KMS-11 (cell line): ENCODE measurements around the gene IL21R.
"Not testable (repeated sequence)": the region's sequence is repeated elsewhere in the genome, so short reads cannot be mapped to it uniquely, and the experiment has no call there.

Experiments used
- H2AFZ ChIP-seq: fragments of 200-600 bp; sonication (generic); 2 replicates; pipeline ENCODE4 v1.6.1; 2016; ENCODE audit warnings: antibody characterized with exemption, mixed run types, low read depth
- H3K27ac ChIP-seq: fragments of 200-600 bp; sonication (generic); 2 replicates; pipeline ENCODE4 v1.6.1; 2016; ENCODE audit warnings: mild to moderate bottlenecking, mixed run types
- H3K27me3 ChIP-seq: fragments of 200-600 bp; sonication (generic); 2 replicates; pipeline ENCODE4 v1.6.1; 2017; ENCODE audit warnings: mild to moderate bottlenecking, low read depth, mixed run types, moderate library complexity; ENCODE audit not compliant: insufficient read depth
- H3K36me3 ChIP-seq: fragments of 200-600 bp; sonication (generic); 2 replicates; pipeline ENCODE4 v1.6.1; 2017; ENCODE audit warnings: mild to moderate bottlenecking, mixed run types; ENCODE audit not compliant: insufficient read depth
- H3K4me1 ChIP-seq: fragments of 200-600 bp; sonication (generic); 2 replicates; pipeline ENCODE4 v1.6.1; 2016; ENCODE audit warnings: mild to moderate bottlenecking, low read depth, mixed run types; ENCODE audit not compliant: poor library complexity, severe bottlenecking
- H3K4me2 ChIP-seq: fragments of 200-600 bp; sonication (generic); 2 replicates; pipeline ENCODE4 v1.7.0; 2016; ENCODE audit warnings: mild to moderate bottlenecking, mixed run types
- H3K4me3 ChIP-seq: fragments of 200-600 bp; sonication (generic); IDR thresholded peaks from 2 replicates; pipeline ENCODE4 v1.6.1; 2017; ENCODE audit warnings: low read depth, low read length, mixed read lengths; ENCODE audit not compliant: insufficient read depth
- H3K79me2 ChIP-seq: fragments of 200-600 bp; sonication (generic); 2 replicates; pipeline ENCODE4 v1.6.1; 2016; ENCODE audit warnings: low read depth, mixed run types; ENCODE audit not compliant: insufficient read depth
- H3K9ac ChIP-seq: fragments of 200-600 bp; sonication (generic); 2 replicates; pipeline ENCODE4 v1.6.1; 2016; ENCODE audit warnings: mild to moderate bottlenecking, mixed run types
- H4K20me1 ChIP-seq: fragments of 200-600 bp; sonication (generic); 2 replicates; pipeline ENCODE4 v1.6.1; 2016; ENCODE audit warnings: mild to moderate bottlenecking, mixed run types; ENCODE audit not compliant: insufficient read depth
- TF ChIP-seq, protein P1 (sequence below): fragments of 200-600 bp; sonication (generic); conservative IDR thresholded peaks from 2 replicates; pipeline ENCODE4 v1.6.1; 2017; ENCODE audit warnings: low read depth, mild to moderate bottlenecking, antibody characterized with exemption, low read length, moderate library complexity, mixed read lengths

The IL21R gene

DNA sequence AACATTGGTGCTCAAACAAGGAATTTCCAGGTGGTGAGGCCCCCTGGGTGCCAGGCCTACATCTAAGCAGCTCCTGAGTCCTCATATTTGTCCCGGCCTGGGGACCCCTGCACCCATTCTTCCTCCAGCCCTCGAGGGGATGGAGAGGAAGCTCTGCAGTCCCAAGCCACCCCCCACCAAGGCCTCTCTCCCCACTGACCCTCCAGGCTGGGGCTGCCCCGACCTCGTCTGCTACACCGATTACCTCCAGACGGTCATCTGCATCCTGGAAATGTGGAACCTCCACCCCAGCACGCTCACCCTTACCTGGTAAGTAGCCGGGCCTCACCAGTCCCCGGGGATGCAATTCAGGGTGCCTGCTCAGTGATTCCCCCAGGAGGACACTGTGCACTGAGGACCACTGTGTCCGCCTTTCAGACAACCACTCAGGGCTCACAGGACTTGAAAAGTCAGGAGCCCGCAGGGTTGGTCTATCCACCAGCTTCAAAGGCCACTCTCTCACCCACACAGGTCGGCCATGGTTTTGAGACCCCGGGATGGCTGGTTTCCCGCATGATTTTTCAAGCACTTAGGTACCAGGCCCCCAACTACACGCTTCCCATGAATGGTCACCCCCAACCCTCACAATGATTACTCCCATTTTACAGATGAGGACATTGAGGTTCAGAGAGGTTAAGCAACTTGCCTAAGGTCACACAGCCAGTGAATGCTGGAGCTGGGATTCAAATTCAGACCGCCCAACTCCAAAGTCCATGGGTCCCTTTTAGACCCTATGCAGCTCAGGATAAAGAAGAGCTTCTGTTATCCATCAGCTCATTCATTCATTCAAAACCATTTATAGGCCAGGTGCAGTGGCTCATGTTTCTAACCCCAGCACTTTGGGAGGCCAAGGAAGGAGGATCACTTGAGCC lies 32.4 kb downstream of the IL21R start:
- TF ChIP-seq, protein P1, sequence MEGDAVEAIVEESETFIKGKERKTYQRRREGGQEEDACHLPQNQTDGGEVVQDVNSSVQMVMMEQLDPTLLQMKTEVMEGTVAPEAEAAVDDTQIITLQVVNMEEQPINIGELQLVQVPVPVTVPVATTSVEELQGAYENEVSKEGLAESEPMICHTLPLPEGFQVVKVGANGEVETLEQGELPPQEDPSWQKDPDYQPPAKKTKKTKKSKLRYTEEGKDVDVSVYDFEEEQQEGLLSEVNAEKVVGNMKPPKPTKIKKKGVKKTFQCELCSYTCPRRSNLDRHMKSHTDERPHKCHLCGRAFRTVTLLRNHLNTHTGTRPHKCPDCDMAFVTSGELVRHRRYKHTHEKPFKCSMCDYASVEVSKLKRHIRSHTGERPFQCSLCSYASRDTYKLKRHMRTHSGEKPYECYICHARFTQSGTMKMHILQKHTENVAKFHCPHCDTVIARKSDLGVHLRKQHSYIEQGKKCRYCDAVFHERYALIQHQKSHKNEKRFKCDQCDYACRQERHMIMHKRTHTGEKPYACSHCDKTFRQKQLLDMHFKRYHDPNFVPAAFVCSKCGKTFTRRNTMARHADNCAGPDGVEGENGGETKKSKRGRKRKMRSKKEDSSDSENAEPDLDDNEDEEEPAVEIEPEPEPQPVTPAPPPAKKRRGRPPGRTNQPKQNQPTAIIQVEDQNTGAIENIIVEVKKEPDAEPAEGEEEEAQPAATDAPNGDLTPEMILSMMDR: no peak
- no peaks in the 10 kb centered on the region for H3K27me3 ChIP-seq
- peaks cover 7% of the 10 kb centered on the region for H3K4me1 ChIP-seq
- H3K36me3 ChIP-seq: no peaks in the 10 kb centered on the region; the same call in 1 of the 2 replicates
- no peak overlapping the region for H3K4me2 ChIP-seq
- no peak overlapping the region for H3K9ac ChIP-seq
- H3K27ac ChIP-seq: no peak overlapping the region
- H3K4me3 ChIP-seq: no peak overlapping the region
- no peaks in the 10 kb centered on the region for H3K79me2 ChIP-seq
- no peak overlapping the region for H2AFZ ChIP-seq
- H4K20me1 ChIP-seq: no peaks in the 10 kb centered on the region

DNA sequence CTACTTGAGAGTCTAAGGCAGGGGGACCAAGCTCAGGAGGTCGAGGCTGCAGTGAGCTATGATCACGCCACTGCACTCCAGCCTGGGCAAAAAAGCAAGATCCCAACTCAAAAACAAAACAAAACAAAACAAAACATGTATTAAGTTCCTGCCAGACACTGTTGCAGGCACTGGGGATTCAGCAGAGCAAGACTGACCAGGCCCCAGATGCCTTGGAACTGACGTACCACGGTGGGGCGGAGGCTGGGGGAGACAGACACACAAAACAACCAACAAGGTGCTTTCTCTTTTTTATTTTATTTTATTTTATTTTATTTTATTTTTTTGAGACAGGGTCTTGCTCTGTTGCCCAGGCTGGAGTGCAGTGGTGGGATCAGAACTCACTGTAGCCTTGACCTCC lies 33.2 kb downstream of the IL21R start:
- not testable (repeated sequence) for H3K9ac ChIP-seq, H3K36me3 ChIP-seq, H3K27ac ChIP-seq, H3K27me3 ChIP-seq, H3K4me3 ChIP-seq, H3K4me1 ChIP-seq, H4K20me1 ChIP-seq, H3K4me2 ChIP-seq, H2AFZ ChIP-seq, H3K79me2 ChIP-seq

DNA sequence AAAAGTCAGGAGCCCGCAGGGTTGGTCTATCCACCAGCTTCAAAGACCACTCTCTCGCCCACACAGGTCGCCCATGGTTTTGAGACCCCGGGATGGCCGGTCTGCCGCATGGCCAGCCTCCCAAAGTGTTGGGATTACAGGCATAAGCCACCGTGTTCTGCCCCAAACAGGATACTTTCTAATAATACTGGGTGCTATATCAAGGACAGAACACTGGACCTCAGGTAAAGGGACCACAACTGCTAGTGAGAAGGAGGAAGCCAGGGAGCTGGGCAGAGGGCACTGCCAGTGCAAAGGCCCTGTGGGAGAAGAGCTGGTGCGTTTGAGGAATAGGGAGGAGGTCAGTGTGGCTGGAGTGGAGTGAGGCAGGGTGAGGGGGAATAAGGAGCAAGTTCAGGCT lies 34.1 kb downstream of the IL21R start:
- H2AFZ ChIP-seq: no peak overlapping the region
- H3K9ac ChIP-seq: no peak overlapping the region
- H3K27me3 ChIP-seq: no peaks in the 10 kb centered on the region
- H3K4me1 ChIP-seq: no peaks in the 10 kb centered on the region
- H3K27ac ChIP-seq: no peak overlapping the region
- no peak overlapping the region for H3K4me2 ChIP-seq
- H3K79me2 ChIP-seq: no peaks in the 10 kb centered on the region
- no peaks in the 10 kb centered on the region; the same call in 1 of the 2 replicates for H3K36me3 ChIP-seq
- no peak overlapping the region for H3K4me3 ChIP-seq
- TF ChIP-seq, protein P1: no peak
- no peaks in the 10 kb centered on the region for H4K20me1 ChIP-seq

DNA sequence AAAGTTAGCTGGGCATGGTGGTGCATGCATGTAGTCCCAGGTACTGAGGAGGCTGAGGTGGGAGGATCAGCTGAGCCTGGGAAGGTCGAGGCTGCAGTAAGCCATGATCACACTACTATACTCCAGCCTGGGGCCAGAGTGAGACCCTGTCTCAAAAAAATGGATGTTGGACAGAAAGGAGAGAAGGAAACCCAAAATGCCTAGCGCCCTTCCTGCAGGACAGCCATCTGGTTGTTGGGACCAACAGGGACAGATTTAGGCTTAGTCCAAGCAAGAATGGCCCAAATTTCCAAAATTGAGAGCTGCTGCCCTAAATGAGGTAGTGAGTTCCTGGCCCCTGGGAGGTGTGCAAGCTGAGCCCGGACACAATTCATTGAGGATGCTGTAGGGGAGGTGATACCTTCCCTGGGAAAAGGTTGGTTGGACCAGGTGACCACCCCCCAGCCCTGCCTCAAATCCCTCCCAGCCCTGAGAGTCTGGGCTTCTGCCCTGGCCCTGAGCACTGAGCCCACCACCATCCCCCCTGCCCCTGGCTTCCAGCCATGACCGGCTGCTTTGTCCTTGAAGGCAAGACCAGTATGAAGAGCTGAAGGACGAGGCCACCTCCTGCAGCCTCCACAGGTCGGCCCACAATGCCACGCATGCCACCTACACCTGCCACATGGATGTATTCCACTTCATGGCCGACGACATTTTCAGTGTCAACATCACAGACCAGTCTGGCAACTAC lies 35.1 kb downstream of the IL21R start:
- Histone ChIP-seq H3K36me3 (no peaks in the 10 kb centered on the region; the same call in 1 of the 2 replicates), H3K79me2 (no peaks in the 10 kb centered on the region), H3K4me1 (no peaks in the 10 kb centered on the region), H2AFZ (no peak overlapping the region), H3K27me3 (no peaks in the 10 kb centered on the region), H4K20me1 (no peaks in the 10 kb centered on the region), H3K27ac (no peak overlapping the region), H3K9ac (no peak overlapping the region), H3K4me3 (no peak overlapping the region), H3K4me2 (no peak overlapping the region)
- TF ChIP-seq, protein P1: no peak
